ENCODE data around the gene SPATA20. TPM values are rescaled to one million over a fixed set of nuclear protein-coding genes. Genes with fewer than 3 reads are reported as not detected.

Gene SPATA20
- total RNA-seq, 1 donor = 142 TPM

- no peaks in the 10 kb centered on the region for H3K9me3 ChIP-seq (ENCODE audit: low read depth, low read length)
- no peaks in the 10 kb centered on the region for H4K20me1 ChIP-seq (ENCODE audit: insufficient read depth, low read length)
- no peaks in the 10 kb centered on the region for H3K4me1 ChIP-seq (ENCODE audit: insufficient read depth, low read length)
- no peak for DNase-seq (ENCODE audit: insufficient read length, low spot score, missing footprints)
- H3K27me3 ChIP-seq (ENCODE audit: insufficient read depth, low read length) = no peaks in the 10 kb centered on the region
- H3K4me2 ChIP-seq (ENCODE audit: insufficient read depth, low read length) = no peak overlapping the region
- H3K27ac ChIP-seq (ENCODE audit: low read depth, low read length) = no peak overlapping the region
- H3K4me3 ChIP-seq (ENCODE audit: insufficient read depth, low read length) = no peak overlapping the region
- no peak overlapping the region for H2AFZ ChIP-seq (ENCODE audit: low read length)
- no peaks in the 10 kb centered on the region for H3K79me2 ChIP-seq (ENCODE audit: insufficient read depth, low read length)
- no peaks in the 10 kb centered on the region for H3K36me3 ChIP-seq (ENCODE audit: insufficient read depth, low read length)
- no peak for TF ChIP-seq CTCF (IDR thresholded peaks at IDR 0.05; ENCODE audit: extremely low read depth, low read depth, low read length)
Observed at GRCh38 chr17:50594128-50594823, 47.3 kb downstream of the SPATA20 start.

- no peaks in the 10 kb centered on the region for H3K36me3 ChIP-seq (ENCODE audit: insufficient read depth, low read length)
- no peaks in the 10 kb centered on the region for H3K4me1 ChIP-seq (ENCODE audit: insufficient read depth, low read length)
- no peak for DNase-seq (ENCODE audit: insufficient read length, low spot score, missing footprints)
- no peak for TF ChIP-seq CTCF (IDR thresholded peaks at IDR 0.05; ENCODE audit: extremely low read depth, low read depth, low read length)
- H3K4me2 ChIP-seq (ENCODE audit: insufficient read depth, low read length) = no peak overlapping the region
- no peak overlapping the region for H3K27ac ChIP-seq (ENCODE audit: low read depth, low read length)
- H3K4me3 ChIP-seq (ENCODE audit: insufficient read depth, low read length) = no peak overlapping the region
- H4K20me1 ChIP-seq (ENCODE audit: insufficient read depth, low read length) = no peaks in the 10 kb centered on the region
- H3K9me3 ChIP-seq (ENCODE audit: low read depth, low read length) = no peaks in the 10 kb centered on the region
- no peaks in the 10 kb centered on the region for H3K79me2 ChIP-seq (ENCODE audit: insufficient read depth, low read length)
- no peak overlapping the region for H2AFZ ChIP-seq (ENCODE audit: low read length)
- H3K27me3 ChIP-seq (ENCODE audit: insufficient read depth, low read length) = no peaks in the 10 kb centered on the region
Observed at GRCh38 chr17:50594892-50595291, 47.9 kb downstream of the SPATA20 start.

DNA sequence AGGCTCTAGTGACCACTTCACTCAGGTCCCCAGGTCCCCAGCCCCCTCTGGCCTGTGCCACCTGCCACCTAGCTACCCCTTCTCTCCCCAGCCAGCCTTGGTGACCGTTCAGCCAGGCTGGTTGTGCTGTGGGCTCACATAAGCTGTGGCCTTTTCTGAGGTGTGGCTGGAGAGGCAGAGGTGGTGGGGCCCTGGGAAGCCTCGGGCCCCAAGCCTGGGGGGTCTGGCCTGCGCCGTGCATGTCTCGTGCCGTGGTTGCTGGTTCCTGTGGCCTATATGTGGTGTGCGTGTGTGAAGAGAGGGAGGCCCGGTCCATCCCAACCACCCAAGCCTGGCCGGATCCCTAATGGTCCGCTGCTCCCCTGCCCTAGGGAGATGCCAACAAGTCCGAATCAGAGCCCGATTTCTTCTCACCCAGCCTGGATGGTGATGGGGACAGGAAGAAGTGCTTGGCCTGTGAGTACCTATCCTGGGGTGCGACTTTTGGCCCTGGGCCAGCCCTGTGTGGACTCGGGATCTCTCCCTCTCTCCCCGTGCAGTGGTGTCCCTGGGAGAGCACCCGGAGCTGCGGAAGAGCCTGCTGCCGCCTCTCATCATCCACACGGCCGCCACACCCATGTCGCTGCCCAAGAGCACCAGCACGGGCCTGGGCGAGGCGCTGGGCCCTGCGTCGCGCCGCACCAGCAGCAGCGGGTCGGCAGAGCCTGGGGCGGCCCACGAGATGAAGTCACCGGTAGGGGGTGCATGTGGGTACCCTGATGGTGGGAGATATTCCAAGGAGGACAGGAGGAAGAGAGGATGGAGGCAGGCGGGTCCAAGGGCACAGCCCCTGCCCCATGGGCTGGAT lies 49.4 kb downstream of the SPATA20 start:
- Histone ChIP-seq H3K4me1 (ENCODE audit: insufficient read depth, low read length) (no peaks in the 10 kb centered on the region), H3K4me3 (ENCODE audit: insufficient read depth, low read length) (no peak overlapping the region), H3K9me3 (ENCODE audit: low read depth, low read length) (no peaks in the 10 kb centered on the region), H4K20me1 (ENCODE audit: insufficient read depth, low read length) (no peaks in the 10 kb centered on the region), H3K36me3 (ENCODE audit: insufficient read depth, low read length) (no peaks in the 10 kb centered on the region), H3K4me2 (ENCODE audit: insufficient read depth, low read length) (no peak overlapping the region), H3K27ac (ENCODE audit: low read depth, low read length) (no peak overlapping the region), H2AFZ (ENCODE audit: low read length) (no peak overlapping the region), H3K27me3 (ENCODE audit: insufficient read depth, low read length) (no peaks in the 10 kb centered on the region), H3K79me2 (ENCODE audit: insufficient read depth, low read length) (no peaks in the 10 kb centered on the region)
- no peak for TF ChIP-seq CTCF (IDR thresholded peaks at IDR 0.05; ENCODE audit: extremely low read depth, low read depth, low read length)
- no peak for DNase-seq (ENCODE audit: insufficient read length, low spot score, missing footprints)

DNA sequence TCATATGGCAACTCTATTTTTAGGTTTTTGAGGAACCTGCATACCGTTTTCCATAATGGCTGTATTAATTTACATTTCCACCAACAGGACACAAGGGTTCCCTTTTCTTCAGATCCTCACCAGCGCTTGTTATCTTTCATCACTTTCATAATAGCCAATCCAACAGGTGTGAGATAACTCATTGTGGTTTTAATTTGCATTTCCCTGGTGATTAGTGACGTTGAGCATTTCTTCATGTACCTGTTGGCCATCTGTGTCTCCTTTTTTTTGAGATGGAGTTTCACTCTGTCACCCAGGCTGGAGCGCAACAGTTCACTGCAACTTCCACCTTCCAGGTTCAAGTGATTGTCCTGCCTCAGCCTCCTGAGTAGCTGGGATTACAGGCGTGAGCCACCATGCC lies 51.5 kb downstream of the SPATA20 start:
- no peak for TF ChIP-seq CTCF (IDR thresholded peaks at IDR 0.05; ENCODE audit: extremely low read depth, low read depth, low read length)
- no peak for DNase-seq (ENCODE audit: insufficient read length, low spot score, missing footprints)
- no peak overlapping the region for H3K4me3 ChIP-seq (ENCODE audit: insufficient read depth, low read length)
- no peak overlapping the region for H3K27ac ChIP-seq (ENCODE audit: low read depth, low read length)
- H3K4me1 ChIP-seq (ENCODE audit: insufficient read depth, low read length) = no peaks in the 10 kb centered on the region
- H4K20me1 ChIP-seq (ENCODE audit: insufficient read depth, low read length) = no peaks in the 10 kb centered on the region
- no peak overlapping the region for H3K4me2 ChIP-seq (ENCODE audit: insufficient read depth, low read length)
- no peaks in the 10 kb centered on the region for H3K36me3 ChIP-seq (ENCODE audit: insufficient read depth, low read length)
- H3K9me3 ChIP-seq (ENCODE audit: low read depth, low read length) = no peaks in the 10 kb centered on the region
- H3K79me2 ChIP-seq (ENCODE audit: insufficient read depth, low read length) = no peaks in the 10 kb centered on the region
- no peaks in the 10 kb centered on the region for H3K27me3 ChIP-seq (ENCODE audit: insufficient read depth, low read length)
- no peak overlapping the region for H2AFZ ChIP-seq (ENCODE audit: low read length)
